Gastrocnemius medialis (tissue), 4 donors: ENCODE data around the gene CD101.

ENCODE experiments used
- CTCF ChIP-seq, 5 experiments: fragments of 450-650 bp in 3 of 5; fragments of 200-600 bp in 2 of 5; sonication (generic) in 2 of 5; IDR thresholded peaks in 4 of 5; conservative IDR thresholded peaks in 1 of 5; 1 replicate in 4 of 5; 2 replicates in 1 of 5; pipeline ENCODE4 v1.5.1; 2016 to 2019; ENCODE audit warnings: antibody characterized with exemption in 5 of 5, mild to moderate bottlenecking in 3 of 5, moderate library complexity in 3 of 5
- POLR2A ChIP-seq, 2 donors: fragments of 450-650 bp; IDR thresholded peaks; one replicate each; pipeline ENCODE4 v1.6.1; 2017; ENCODE audit warnings: antibody characterized with exemption in 2 of 2, mild to moderate bottlenecking in 2 of 2, moderate library complexity in 2 of 2

DNA sequence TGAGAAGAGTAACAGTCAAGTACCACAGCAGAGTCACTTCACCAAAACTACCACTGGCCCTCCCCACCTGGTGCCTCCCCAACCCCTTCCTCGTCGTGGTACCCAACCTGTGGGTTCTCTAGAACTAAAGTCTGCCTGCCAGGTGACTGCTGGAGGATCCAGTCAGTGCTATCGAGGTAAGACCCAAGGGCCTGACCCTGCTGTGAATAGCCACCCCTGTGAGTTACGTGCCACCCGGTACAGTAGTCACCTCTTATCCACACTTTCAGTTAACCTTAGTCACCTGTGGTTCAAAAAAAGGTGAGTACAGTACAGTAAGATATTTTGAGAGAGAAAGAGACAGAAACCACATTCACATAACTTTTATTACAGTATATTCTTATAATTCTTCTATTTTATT lies 75.1 kb downstream of the CD101 start:
- TF ChIP-seq POLR2A (IDR thresholded peaks at IDR 0.05) (no peak), CTCF (IDR thresholded peaks at IDR 0.05 in 4 of 5, conservative IDR thresholded peaks at IDR 0.05 in 1 of 5) (no peak)
